Uterus (tissue), 4 donors: ENCODE measurements around the gene SPATA16. TPM values are rescaled to one million over a fixed set of nuclear protein-coding genes. Genes with fewer than 3 reads are reported as not detected.

Experiments used
- DNase-seq, 2 donors: peaks; one replicate each; pipeline ENCODE4 v3.0.0-alpha.2; 2019 to 2020
- H3K27ac ChIP-seq, 2 donors: fragments of 200-600 bp; sonication (generic); 1 replicate in 1 of 2; 2 replicates in 1 of 2; pipeline ENCODE4 v1.5.1; 2016 to 2018
- H3K27me3 ChIP-seq, 2 donors: fragments of 200-600 bp; sonication (generic); one replicate each; pipeline ENCODE4 v1.5.1; 2018 to 2019; ENCODE audit warnings: control low read depth in 1 of 2
- H3K36me3 ChIP-seq, 2 donors: fragments of 200-600 bp; sonication (generic); one replicate each; pipeline ENCODE4 v1.5.1; 2019; ENCODE audit warnings: control low read depth in 1 of 2
- H3K4me1 ChIP-seq, 2 donors: fragments of 200-600 bp; sonication (generic); one replicate each; pipeline ENCODE4 v1.5.1; 2018 to 2019; ENCODE audit warnings: control low read depth in 1 of 2
- H3K4me3 ChIP-seq, 2 donors: fragments of 200-600 bp; sonication (generic); 1 replicate in 1 of 2; 2 replicates in 1 of 2; pipeline ENCODE4 v1.5.1; 2018 to 2019; ENCODE audit warnings: mild to moderate bottlenecking in 1 of 2
- H3K9me3 ChIP-seq, 2 donors: fragments of 200-600 bp; sonication (generic); one replicate each; pipeline ENCODE4 v1.5.1; 2019; ENCODE audit warnings: control low read depth in 1 of 2
- CTCF ChIP-seq, 4 experiments: fragments of 200-600 bp in 2 of 4; fragments of 450-650 bp in 2 of 4; sonication (generic) in 2 of 4; IDR thresholded peaks; one replicate each; pipeline ENCODE4 v1.5.1; 2016 to 2019; ENCODE audit warnings: antibody characterized with exemption in 4 of 4, mild to moderate bottlenecking in 2 of 4, moderate library complexity in 1 of 4
- POLR2A ChIP-seq, 2 donors: fragments of 450-650 bp; IDR thresholded peaks; one replicate each; pipeline ENCODE4 v1.6.1; 2016; ENCODE audit warnings: antibody characterized with exemption in 2 of 2, mild to moderate bottlenecking in 1 of 2, moderate library complexity in 1 of 2
- intact Hi-C: fragments of 100-400 bp; cut with DNase I; formaldehyde crosslinking; loops from one replicate; pipeline ENCODE4 v1.15.1; 2023; ENCODE audit warnings: low total_unique reads
- total RNA-seq, 4 donors: library from RNA; depleted of rRNA in 3 of 4; stranded (reverse); fragments of >200 nt in 3 of 4; gene quantifications; one replicate each; pipeline versions ENCODE4 v1.1.0 to v1.2.4, GENCODE V29; 2014 to 2023
- donor health status: DM: yes; HTN: yes; CAD: no.

The SPATA16 gene
- total RNA-seq, 4 donors from 2014 or later = not detected

GRCh38 chr3:173064631-173065030 is 76.4 kb downstream of the SPATA16 start:
- Histone ChIP-seq H3K36me3 (no peaks in the 10 kb centered on the region), H3K27me3 (no peaks in the 10 kb centered on the region), H3K9me3 (no peaks in the 10 kb centered on the region), H3K4me3 (no peak overlapping the region), H3K4me1 (no peaks in the 10 kb centered on the region), H3K27ac (no peak overlapping the region)
- intact Hi-C loops = no loop called here
- DNase-seq = no peak
- TF ChIP-seq CTCF (IDR thresholded peaks at IDR 0.05) (no peak), POLR2A (IDR thresholded peaks at IDR 0.05) (no peak)

GRCh38 chr3:173058229-173058628 is 82.8 kb downstream of the SPATA16 start:
- H3K9me3 ChIP-seq = no peaks in the 10 kb centered on the region
- no peaks in the 10 kb centered on the region for H3K4me1 ChIP-seq
- TF ChIP-seq CTCF (IDR thresholded peaks at IDR 0.05) (no peak), POLR2A (IDR thresholded peaks at IDR 0.05) (no peak)
- no peaks in the 10 kb centered on the region for H3K36me3 ChIP-seq
- H3K4me3 ChIP-seq = no peak overlapping the region
- intact Hi-C loops = no loop called here
- H3K27me3 ChIP-seq = no peaks in the 10 kb centered on the region
- no peak overlapping the region for H3K27ac ChIP-seq
- DNase-seq = no peak

- Histone ChIP-seq H3K36me3 (no peaks in the 10 kb centered on the region), H3K4me3 (no peak overlapping the region), H3K9me3 (no peaks in the 10 kb centered on the region), H3K27ac (no peak overlapping the region), H3K4me1 (no peaks in the 10 kb centered on the region), H3K27me3 (no peaks in the 10 kb centered on the region)
- DNase-seq = no peak
- no peak for TF ChIP-seq CTCF (IDR thresholded peaks at IDR 0.05)
- no peak for TF ChIP-seq POLR2A (IDR thresholded peaks at IDR 0.05)
- intact Hi-C loops = no loop called here
These were observed 85.7 kb downstream of the SPATA16 start for GRCh38 chr3:173055228-173055933.

GRCh38 chr3:173049360-173049759 is 91.7 kb downstream of the SPATA16 start:
- no peak overlapping the region for H3K27ac ChIP-seq
- no peaks in the 10 kb centered on the region for H3K9me3 ChIP-seq
- TF ChIP-seq CTCF (IDR thresholded peaks at IDR 0.05) (no peak), POLR2A (IDR thresholded peaks at IDR 0.05) (no peak)
- no peaks in the 10 kb centered on the region for H3K27me3 ChIP-seq
- H3K4me1 ChIP-seq = no peaks in the 10 kb centered on the region
- H3K36me3 ChIP-seq = no peaks in the 10 kb centered on the region
- H3K4me3 ChIP-seq = no peak overlapping the region
- intact Hi-C loops = no loop called here
- DNase-seq = no peak

- TF ChIP-seq POLR2A (IDR thresholded peaks at IDR 0.05) (no peak), CTCF (IDR thresholded peaks at IDR 0.05) (peak in 1 of 4 experiments; percentile 14)
- Histone ChIP-seq H3K9me3 (no peaks in the 10 kb centered on the region), H3K4me1 (no peaks in the 10 kb centered on the region), H3K4me3 (no peak overlapping the region), H3K36me3 (no peaks in the 10 kb centered on the region), H3K27me3 (no peaks in the 10 kb centered on the region), H3K27ac (no peak overlapping the region)
- intact Hi-C loops = no loop called here
- no peak for DNase-seq
These were observed 95.2 kb downstream of the SPATA16 start for GRCh38 chr3:173045770-173046382.
